ENCODE measurements around the gene TECR.
"Not testable (repeated sequence)": the region's sequence is repeated elsewhere in the genome, so short reads cannot be mapped to it uniquely, and the experiment has no call there.

Gene TECR

GRCh38 chr19:14585187-14585586 is 55.8 kb downstream of the TECR start:
- DNase-seq (ENCODE audit: low spot score): not testable (repeated sequence)

GRCh38 chr19:14589433-14589832 is 60.0 kb downstream of the TECR start:
- not testable (repeated sequence) for DNase-seq (ENCODE audit: low spot score)

DNA sequence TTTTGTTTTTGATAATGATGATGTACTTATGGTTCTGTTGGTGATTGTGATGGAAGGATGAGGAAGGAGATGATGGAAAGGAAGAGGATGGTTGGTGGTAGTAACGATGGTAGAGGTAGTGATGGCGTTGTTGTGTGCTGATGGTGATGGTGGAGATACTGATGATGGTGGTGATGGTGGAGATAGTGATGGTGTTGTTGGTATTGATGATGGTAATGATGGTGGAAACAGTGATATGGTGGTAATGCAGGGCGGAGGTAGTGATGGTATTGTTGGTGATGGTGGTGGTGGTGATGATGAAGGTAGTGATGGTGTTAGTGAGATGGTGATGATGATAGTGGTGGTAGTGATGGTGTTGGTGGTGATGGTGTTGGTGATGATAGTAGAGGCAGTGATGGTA is 66.2 kb downstream of the TECR start:
- DNase-seq (ENCODE audit: low spot score): no peak

- DNase-seq (ENCODE audit: low spot score): no peak
These were observed 70.3 kb downstream of the TECR start for GRCh38 chr19:14599548-14600147.

- peak; percentile 77 for DNase-seq (ENCODE audit: low spot score)
These were observed 74.6 kb downstream of the TECR start for GRCh38 chr19:14603990-14604387.

- no peak for DNase-seq (ENCODE audit: low spot score)
These were observed 77.2 kb downstream of the TECR start for GRCh38 chr19:14606627-14607026.

GRCh38 chr19:14611051-14611450 is 81.7 kb downstream of the TECR start:
- no peak for DNase-seq (ENCODE audit: low spot score)

GRCh38 chr19:14612242-14612641 is 82.8 kb downstream of the TECR start:
- DNase-seq (ENCODE audit: low spot score): not testable (repeated sequence)

GRCh38 chr19:14612657-14613056 is 83.3 kb downstream of the TECR start:
- no peak for DNase-seq (ENCODE audit: low spot score)

DNA sequence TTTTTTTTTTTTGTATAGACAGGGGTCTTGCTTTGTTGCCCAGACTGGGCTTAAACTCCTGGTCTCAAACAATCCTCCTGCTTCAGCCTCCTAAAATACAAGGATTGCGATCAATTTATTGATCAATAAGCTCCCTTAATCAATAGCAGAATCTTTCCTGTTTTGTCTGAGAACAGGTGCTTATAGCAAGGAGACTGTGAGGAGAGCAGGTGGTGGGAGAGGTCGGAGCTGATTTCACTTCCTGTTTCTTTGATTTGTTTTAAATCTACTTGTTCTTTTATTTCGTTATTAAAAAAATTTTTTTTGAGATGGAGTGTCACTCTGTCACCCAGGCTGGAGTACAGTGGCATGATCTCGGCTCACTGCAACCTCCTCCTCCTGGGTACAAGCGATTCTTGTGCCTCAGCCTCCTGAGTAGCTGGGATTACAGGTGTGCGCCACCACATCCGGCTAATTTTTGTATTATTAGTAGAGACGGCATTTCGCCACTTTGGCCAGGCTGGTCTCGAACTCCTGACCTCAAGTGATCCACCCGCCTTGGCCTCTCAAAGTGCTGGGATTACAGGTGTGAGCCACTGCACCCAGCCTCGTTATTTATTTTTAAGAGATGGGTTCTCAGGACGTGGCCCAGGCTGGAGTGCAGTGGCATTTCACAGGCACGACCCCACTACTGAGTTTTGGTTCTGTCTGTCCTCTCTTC is 84.2 kb downstream of the TECR start:
- peak; percentile 45 for DNase-seq (ENCODE audit: low spot score)

- peak; percentile 57 for DNase-seq (ENCODE audit: low spot score)
These were observed 84.7 kb downstream of the TECR start for GRCh38 chr19:14614099-14614412.
